GM13976 (cell line): ENCODE measurements around the gene WDR45.

Experiments
- DNase-seq: peaks from one replicate; pipeline ENCODE4 v3.0.0; 2012; ENCODE audit warnings: low spot score
- CTCF ChIP-seq: IDR thresholded peaks from 2 replicates; pipeline ENCODE4 v1.5.1; 2012; ENCODE audit warnings: borderline replicate concordance, mild to moderate bottlenecking; ENCODE audit not compliant: insufficient read depth; ENCODE audit errors: extremely low read depth, missing control alignments, control extremely low read depth
- in situ Hi-C: fragments of 300-500 bp; cut with MboI; formaldehyde crosslinking; loops from one replicate; pipeline ENCODE4 v1.12.0; 2022; ENCODE audit warnings: low sequenced_read_pairs, mixed read lengths, inconsistent platforms; ENCODE audit not compliant: unreplicated experiment

WDR45 gene

GRCh38 chrX:49063715-49064114 lies 16.0 kb downstream of the WDR45 start:
- in situ Hi-C loops, result no loop called here
- DNase-seq, result no peak
- no peak for TF ChIP-seq CTCF

GRCh38 chrX:49061916-49062315 lies 17.8 kb downstream of the WDR45 start:
- TF ChIP-seq CTCF, result no peak
- DNase-seq, result no peak
- in situ Hi-C loops, result no loop called here

- in situ Hi-C loops, result no loop called here
- DNase-seq, result no peak
- no peak for TF ChIP-seq CTCF
Observed at GRCh38 chrX:49061490-49061889, 18.2 kb downstream of the WDR45 start.

GRCh38 chrX:49060914-49061313 lies 18.8 kb downstream of the WDR45 start:
- no peak for TF ChIP-seq CTCF
- in situ Hi-C loops, result no loop called here

GRCh38 chrX:49059681-49060085 lies 20.0 kb downstream of the WDR45 start:
- DNase-seq, result no peak
- TF ChIP-seq CTCF, result no peak
- in situ Hi-C loops, result no loop called here

More at GRCh38 chrX:49060914-49061313, 18.8 kb downstream of the WDR45 start:
- DNase-seq, result no peak

GRCh38 chrX:49059201-49059600 lies 20.5 kb downstream of the WDR45 start:
- DNase-seq, result no peak
- no peak for TF ChIP-seq CTCF
- in situ Hi-C loops, result no loop called here

- in situ Hi-C loops, result no loop called here
- DNase-seq, result no peak
- TF ChIP-seq CTCF, result no peak
Observed at GRCh38 chrX:49058794-49059193, 20.9 kb downstream of the WDR45 start, which contains the start of gene CCDC120. Gene CCDC120 (plus strand): TSS chrX:49058999. CDS start chrX:49062042, 3,043 bp downstream.
